ENCODE results near the gene TMEM134. TPM values are rescaled to one million over a fixed set of nuclear protein-coding genes. Genes with fewer than 3 reads are reported as not detected.

TMEM134 gene
- total and polyA plus RNA-seq, 11 donors = 67.0 to 146 (median 83.6) TPM

- no peak overlapping the region for H3K4me3 ChIP-seq
- no peak for TF ChIP-seq CTCF (IDR thresholded peaks at IDR 0.05)
- TF ChIP-seq POLR2A (IDR thresholded peaks at IDR 0.05) = no peak
- H3K36me3 ChIP-seq = no peaks in the 10 kb centered on the region
- no peaks in the 10 kb centered on the region for H3K9me3 ChIP-seq
- 72 to 80% (median 74%) methylated on average over 9 of the region's 9 CpGs for WGBS, 4 donors
- peaks cover 0 to 46% (median 5%) of the 10 kb centered on the region in 12 donors for H3K4me1 ChIP-seq
- intact Hi-C loops (cut with DNase I) = no loop called here
- H3K27ac ChIP-seq = peak overlapping the region in 1 of 12 donors; percentile 70
- DNase-seq (peak in 1 of 5 donors; percentile 37), ATAC-seq (peak in 3 of 4 donors; percentile 7 to 41 (median 31))
- no peaks in the 10 kb centered on the region for H3K27me3 ChIP-seq
Measured at GRCh38 chr11:67449116-67449844, 19.8 kb downstream of the TMEM134 start.

- H3K27me3 ChIP-seq = no peaks in the 10 kb centered on the region
Measured at GRCh38 chr11:67448220-67448609, 20.8 kb downstream of the TMEM134 start.

GRCh38 chr11:67445515-67445914 lies 23.5 kb downstream of the TMEM134 start:
- H3K4me3 ChIP-seq = no peak overlapping the region
- no peak overlapping the region for H3K27ac ChIP-seq
- H3K36me3 ChIP-seq = peaks cover 0 to 17% (median 5%) of the 10 kb centered on the region in 9 donors
- peaks cover 0 to 59% (median 15%) of the 10 kb centered on the region in 12 donors for H3K4me1 ChIP-seq
- intact Hi-C loops (cut with DNase I) = no loop called here
- TF ChIP-seq POLR2A (IDR thresholded peaks at IDR 0.05) = no peak
- TF ChIP-seq CTCF (IDR thresholded peaks at IDR 0.05) = no peak
- H3K27me3 ChIP-seq = no peaks in the 10 kb centered on the region
- ATAC-seq (no peak), DNase-seq (no peak)
- H3K9me3 ChIP-seq = no peaks in the 10 kb centered on the region
- WGBS, 4 donors = 83 to 97% (median 88%) methylated on average over 5 of the region's 5 CpGs

More at GRCh38 chr11:67448220-67448609, 20.8 kb downstream of the TMEM134 start:
- Histone ChIP-seq H3K4me1 (peaks cover 0 to 52% (median 8%) of the 10 kb centered on the region in 12 donors), H3K36me3 (no peaks in the 10 kb centered on the region), H3K4me3 (no peak overlapping the region), H3K27ac (no peak overlapping the region), H3K9me3 (no peaks in the 10 kb centered on the region)
- ATAC-seq (no peak), DNase-seq (no peak)
- intact Hi-C loops (cut with DNase I) = no loop called here
- 90 to 94% (median 92%) methylated on average over 7 of the region's 7 CpGs for WGBS, 4 donors
- TF ChIP-seq CTCF (IDR thresholded peaks at IDR 0.05) = no peak
- TF ChIP-seq POLR2A (IDR thresholded peaks at IDR 0.05) = no peak

All from heart left ventricle (tissue), 16 donors.